SK-N-SH treated with all-trans-retinoic acid at 6 μM for 48 hours (cell line): ENCODE results near the gene CDH1.

Experiments
- BACH2 ChIP-seq: fragments of 250-450 bp; sonication (Bioruptor Pico); IDR thresholded peaks from 2 replicates; pipeline ENCODE4 v1.9.0; 2021; ENCODE audit warnings: mild to moderate bottlenecking, borderline replicate concordance
- GLIS3 ChIP-seq: fragments of 250-450 bp; sonication (Bioruptor Pico); IDR thresholded peaks from 2 replicates; pipeline ENCODE4 v1.5.0; 2020; ENCODE audit warnings: mild to moderate bottlenecking, moderate library complexity
- OSR1 ChIP-seq: fragments of 250-450 bp; sonication (Bioruptor Pico); IDR thresholded peaks from 2 replicates; pipeline ENCODE4 v1.8.0; 2022; ENCODE audit warnings: moderate library complexity, mild to moderate bottlenecking, inconsistent platforms
- RARB ChIP-seq: fragments of 250-450 bp; sonication (Bioruptor Pico); IDR thresholded peaks from 2 replicates; pipeline ENCODE4 v1.8.0; 2021; ENCODE audit warnings: mild to moderate bottlenecking, moderate library complexity
- SNAI2 ChIP-seq: fragments of 250-450 bp; sonication (Bioruptor Pico); IDR thresholded peaks from 2 replicates; pipeline ENCODE4 v1.5.0; 2020; ENCODE audit warnings: mild to moderate bottlenecking, moderate library complexity
- ZC3H10 ChIP-seq: fragments of 250-450 bp; sonication (Bioruptor Pico); IDR thresholded peaks from 2 replicates; pipeline ENCODE4 v1.5.1; 2021; ENCODE audit warnings: mild to moderate bottlenecking, moderate library complexity
- ZFP30 ChIP-seq: fragments of 450-650 bp; formaldehyde crosslinking; IDR thresholded peaks from 2 replicates; pipeline ENCODE4 v1.5.0; 2022; ENCODE audit warnings: mild to moderate bottlenecking, moderate library complexity
- ZNF565 ChIP-seq: fragments of 450-650 bp; formaldehyde crosslinking; conservative IDR thresholded peaks from 2 replicates; pipeline ENCODE4 v1.5.0; 2020; ENCODE audit warnings: low read depth, mild to moderate bottlenecking, moderate library complexity
- TF ChIP-seq, protein P1 (sequence below): fragments of 250-450 bp; sonication (Bioruptor Pico); IDR thresholded peaks from 2 replicates; pipeline ENCODE4 v1.5.1; 2020; ENCODE audit warnings: low read depth, mild to moderate bottlenecking, moderate library complexity
- TF ChIP-seq, protein P2 (sequence below): fragments of 250-450 bp; sonication (Bioruptor Pico); IDR thresholded peaks from 2 replicates; pipeline ENCODE4 v1.8.0; 2020; ENCODE audit warnings: mild to moderate bottlenecking, moderate library complexity, borderline replicate concordance

DNA sequence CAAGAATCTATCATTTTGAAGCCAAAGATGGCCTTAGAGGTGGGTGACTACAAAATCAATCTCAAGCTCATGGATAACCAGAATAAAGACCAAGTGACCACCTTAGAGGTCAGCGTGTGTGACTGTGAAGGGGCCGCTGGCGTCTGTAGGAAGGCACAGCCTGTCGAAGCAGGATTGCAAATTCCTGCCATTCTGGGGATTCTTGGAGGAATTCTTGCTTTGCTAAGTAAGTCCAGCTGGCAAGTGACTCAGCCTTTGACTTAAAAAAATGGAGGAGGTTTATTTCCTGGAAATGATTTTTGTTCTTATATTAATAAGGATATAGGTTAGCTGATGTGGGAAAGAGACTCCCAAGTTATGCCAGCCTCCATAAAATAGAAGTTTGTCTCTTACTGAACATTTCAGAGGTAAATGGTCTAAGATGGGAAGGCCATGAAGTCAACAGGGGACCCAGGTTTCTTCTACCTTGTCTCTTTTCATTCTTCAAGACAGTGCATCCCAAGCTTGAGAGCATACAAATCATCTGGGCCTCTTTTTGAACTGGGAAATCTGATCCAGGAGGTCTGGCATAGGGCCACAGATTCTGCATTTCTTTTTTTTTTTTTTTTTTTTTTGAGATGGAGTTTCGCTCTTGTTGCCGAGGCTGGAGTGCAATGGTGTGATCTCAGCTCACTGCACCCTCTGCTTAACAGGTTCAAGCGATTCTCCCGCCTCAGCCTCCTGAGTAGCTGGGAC lies 86.5 kb downstream of the CDH1 start:
- TF ChIP-seq OSR1 (no peak), RARB (no peak), ZNF565 (CRISPR knock-in tag) (no peak), ZFP30 (CRISPR knock-in tag) (no peak), ZC3H10 (CRISPR knock-in tag) (no peak), BACH2 (CRISPR knock-in tag) (no peak), SNAI2 (CRISPR knock-in tag) (no peak), GLIS3 (CRISPR knock-in tag) (no peak)
- TF ChIP-seq, protein P1, sequence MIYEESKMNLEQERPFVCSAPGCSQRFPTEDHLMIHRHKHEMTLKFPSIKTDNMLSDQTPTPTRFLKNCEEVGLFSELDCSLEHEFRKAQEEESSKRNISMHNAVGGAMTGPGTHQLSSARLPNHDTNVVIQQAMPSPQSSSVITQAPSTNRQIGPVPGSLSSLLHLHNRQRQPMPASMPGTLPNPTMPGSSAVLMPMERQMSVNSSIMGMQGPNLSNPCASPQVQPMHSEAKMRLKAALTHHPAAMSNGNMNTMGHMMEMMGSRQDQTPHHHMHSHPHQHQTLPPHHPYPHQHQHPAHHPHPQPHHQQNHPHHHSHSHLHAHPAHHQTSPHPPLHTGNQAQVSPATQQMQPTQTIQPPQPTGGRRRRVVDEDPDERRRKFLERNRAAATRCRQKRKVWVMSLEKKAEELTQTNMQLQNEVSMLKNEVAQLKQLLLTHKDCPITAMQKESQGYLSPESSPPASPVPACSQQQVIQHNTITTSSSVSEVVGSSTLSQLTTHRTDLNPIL (CRISPR knock-in tag), result no peak
- TF ChIP-seq, protein P2, sequence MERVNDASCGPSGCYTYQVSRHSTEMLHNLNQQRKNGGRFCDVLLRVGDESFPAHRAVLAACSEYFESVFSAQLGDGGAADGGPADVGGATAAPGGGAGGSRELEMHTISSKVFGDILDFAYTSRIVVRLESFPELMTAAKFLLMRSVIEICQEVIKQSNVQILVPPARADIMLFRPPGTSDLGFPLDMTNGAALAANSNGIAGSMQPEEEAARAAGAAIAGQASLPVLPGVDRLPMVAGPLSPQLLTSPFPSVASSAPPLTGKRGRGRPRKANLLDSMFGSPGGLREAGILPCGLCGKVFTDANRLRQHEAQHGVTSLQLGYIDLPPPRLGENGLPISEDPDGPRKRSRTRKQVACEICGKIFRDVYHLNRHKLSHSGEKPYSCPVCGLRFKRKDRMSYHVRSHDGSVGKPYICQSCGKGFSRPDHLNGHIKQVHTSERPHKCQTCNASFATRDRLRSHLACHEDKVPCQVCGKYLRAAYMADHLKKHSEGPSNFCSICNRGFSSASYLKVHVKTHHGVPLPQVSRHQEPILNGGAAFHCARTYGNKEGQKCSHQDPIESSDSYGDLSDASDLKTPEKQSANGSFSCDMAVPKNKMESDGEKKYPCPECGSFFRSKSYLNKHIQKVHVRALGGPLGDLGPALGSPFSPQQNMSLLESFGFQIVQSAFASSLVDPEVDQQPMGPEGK (CRISPR knock-in tag), result no peak
